NCI-H2107 (cell line): Measurements from ENCODE around the gene SLC35G2.
A peak's percentile ranks its signal among the peaks of the same experiment; 100 is the strongest.
"Not testable (repeated sequence)": the region's sequence is repeated elsewhere in the genome, so short reads cannot be mapped to it uniquely, and the experiment has no call there.

Experiments
- DNase-seq: peaks from one replicate; lab custom pipeline; 2025; lab: John Stamatoyannopoulos, UW

SLC35G2 gene

DNA sequence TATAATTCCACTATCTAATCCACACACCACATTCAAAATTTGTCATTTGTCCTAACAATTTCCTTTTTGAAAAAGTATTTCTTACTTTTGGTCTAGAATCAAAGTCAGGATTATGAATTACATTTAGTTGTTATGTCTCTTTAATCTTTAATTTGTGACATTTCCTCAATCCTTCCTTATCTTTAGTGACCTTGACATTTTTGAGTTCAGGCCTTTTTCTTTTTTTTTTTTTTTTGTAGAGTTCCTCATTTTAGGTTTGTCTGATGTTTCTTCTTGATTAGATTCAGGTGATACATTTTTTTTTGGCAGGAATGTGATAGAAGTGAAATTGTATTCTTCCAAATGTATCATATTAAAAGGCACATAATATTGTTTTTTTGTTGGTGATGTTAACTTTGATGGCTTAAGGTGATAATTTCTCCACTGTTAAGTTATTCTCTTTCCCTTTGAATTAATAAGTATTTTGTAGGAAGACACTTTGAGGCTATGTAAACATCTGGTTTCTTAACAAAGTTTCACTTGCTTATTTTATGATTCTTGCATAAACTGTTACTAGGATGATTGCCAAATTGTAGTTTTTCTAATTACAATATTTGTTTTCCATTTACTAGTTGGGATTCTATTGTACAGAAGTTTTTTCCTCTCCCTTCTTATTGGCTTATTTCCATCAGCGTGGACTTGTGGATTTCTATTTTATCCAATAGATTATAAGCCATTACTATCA, 16.3 kb downstream of the SLC35G2 start:
- no peak for DNase-seq

DNA sequence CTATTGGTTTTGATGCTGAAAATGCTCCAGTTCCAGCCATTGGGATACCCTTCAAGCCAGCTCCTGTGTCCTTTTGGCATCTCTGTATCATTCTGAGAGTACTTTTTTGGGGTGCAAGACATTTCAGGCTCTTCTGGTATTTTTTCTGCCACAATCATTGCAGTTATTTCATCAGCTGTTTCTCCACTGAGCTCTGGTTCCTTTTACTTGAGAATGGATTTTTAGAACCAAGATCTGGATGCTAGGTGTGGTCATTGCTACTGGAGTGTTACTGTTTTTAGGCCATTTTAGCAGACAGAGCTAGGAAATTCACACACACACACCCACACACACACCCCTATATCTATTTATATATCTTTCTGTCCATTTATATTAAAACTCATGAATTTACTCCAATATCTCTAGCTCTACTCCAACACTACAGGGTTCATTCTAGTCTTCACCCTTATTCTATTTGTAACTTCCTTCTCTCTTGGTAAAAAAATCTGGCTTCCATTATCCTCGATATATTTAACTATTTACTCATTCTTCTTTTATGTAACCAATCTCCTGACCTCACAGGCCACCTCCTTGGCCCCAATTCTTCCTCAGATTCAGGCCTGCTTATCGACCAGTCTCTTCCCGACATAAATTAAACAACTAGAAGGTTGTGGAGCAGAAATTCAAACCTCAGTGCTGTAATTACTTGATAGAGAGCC, 17.0 kb downstream of the SLC35G2 start:
- no peak for DNase-seq

DNA sequence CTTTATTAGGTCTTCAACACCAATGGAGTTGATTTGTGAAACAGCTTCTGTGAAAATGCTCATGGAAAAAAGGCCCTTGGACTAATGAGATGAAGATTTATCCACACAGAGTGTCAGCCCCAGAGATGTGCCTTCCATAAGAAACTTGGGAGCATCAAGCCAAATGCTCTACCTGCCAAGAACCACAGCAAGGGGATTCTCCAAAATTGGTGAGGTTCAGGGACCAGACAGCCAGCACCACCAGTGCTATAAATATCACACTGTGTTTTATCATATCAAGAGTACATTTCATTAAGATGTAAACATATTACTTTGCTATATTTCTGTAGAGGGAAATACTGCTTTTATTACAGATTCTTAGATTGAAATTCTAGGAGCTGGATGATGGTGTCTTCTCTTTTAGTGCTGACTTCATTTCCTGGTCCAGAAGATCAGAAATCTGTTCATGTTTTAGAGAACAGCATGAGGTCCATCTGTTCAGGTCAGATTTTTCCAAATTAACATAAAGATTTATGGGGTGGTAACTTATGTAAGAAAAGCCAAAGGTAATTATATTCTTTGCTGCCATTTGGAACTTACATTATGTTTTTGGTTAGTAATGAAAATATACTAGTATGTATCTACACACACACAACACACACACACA, 17.7 kb downstream of the SLC35G2 start:
- DNase-seq: no peak

DNA sequence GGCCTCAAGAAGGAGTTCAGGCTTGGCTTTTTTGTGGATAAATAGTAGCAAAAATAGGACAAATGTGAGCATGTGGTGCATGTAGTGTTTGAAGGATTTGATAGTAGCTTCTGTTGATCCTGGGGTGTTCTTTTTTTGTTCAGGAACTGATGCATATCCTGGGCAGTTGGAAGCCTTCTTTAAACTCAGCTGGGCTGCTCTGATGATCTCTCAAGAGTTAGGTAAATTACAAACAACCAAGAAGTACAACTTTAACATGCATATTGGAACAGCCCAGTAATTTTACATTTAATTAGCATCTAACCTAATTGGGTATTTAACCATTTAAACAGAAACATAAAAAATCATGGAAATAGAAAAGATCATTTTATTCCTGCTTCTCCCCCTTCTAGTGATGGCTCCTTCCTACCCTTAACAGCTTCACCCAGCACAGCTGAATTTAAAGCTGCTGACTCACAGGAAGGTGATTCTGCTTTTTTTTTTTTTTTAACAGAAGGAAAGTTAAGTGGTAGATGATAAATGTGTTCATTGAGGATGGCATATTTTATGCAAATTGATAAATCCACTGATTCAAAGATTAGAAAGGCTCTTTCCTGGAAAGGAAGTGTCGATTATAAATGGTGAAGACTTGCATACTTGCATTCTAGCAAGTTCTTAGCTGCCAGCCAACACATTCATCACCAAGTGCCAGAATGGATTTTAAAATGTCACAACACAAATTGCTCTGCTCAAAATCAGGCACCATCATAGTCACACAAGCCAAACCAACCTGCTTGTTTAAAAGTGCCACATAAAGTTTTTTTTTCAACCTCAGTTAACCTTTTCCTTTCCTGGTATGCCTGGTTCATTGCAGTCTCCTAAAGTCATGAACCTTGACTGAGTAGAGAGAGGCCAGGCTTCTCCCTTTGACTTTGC, 20.0 kb downstream of the SLC35G2 start:
- no peak for DNase-seq

DNA sequence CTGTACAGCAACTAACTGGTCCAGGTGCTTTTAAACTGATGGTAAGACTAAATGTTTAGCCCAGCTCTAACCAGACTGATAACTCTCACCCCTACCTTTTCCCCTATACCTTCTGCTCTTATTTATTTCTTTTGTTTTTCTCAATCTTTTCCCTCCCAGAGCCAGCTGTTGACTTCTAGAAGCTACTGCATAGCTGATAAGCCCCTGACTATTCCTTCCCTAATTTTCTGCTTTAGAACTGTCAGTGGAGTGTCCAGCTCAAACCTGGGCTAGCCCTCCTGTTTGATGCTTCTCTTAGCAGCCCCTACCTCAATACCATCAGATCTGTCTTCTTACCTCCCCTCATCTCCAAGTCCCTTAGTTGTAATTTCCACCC, 20.6 kb downstream of the SLC35G2 start:
- DNase-seq: no peak

DNA sequence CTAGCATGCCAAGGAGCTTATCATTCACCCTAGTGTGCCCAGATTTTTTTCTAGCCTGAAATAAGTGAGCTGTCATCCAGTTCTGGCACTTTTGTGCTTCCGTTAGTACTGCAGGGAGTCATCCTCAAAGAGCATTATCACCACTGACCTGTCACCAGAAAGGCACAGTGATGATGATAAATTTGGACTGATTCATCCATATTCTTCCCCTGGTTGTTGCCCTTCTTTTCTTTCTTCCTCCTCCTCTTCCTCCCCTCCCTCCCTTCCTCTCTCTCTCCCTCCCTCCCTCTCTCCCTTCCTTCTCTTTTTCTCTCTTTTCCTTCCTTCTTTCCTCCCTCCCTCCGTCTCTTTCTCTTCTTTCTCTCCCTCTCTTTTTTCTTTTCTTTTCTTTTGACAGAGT, 21.3 kb downstream of the SLC35G2 start:
- no peak for DNase-seq

DNA sequence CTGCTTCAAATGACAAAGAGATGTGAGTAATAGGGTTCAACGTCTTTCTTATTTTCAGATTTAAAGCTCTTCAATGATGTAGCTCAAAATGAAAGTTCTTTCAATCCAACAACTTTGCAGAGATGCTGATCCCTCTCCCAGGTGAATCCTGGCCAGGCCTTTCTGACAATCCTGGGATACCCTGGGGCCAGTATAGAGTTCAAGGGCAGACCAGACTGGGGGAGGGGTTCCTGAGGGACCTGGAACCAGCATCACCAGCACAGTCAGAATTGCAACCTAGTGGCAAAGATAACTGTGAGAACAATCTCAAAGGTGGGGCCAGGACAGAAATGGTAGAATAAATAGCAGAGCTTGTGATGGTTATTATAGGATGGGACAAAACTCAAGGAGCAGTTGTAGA, 23.4 kb downstream of the SLC35G2 start:
- no peak for DNase-seq

DNA sequence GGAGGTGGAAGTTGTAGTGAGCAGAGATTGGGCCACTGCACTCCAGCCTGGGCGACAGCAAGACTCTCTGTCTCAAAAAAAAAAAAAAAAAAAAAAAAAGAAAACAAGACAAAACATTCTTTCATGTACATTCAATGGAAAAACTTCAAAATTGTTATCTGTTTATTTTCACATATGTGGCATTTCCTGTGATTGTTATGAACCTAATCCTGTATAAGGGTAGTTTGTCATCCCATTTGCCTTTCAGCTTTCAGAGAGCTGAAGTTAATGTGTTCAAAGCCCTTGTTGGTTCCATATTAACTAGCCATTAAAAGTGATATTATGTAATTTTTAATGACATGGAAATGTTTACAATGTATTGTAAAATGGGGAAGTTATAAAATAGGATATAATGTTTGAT, 25.8 kb downstream of the SLC35G2 start:
- DNase-seq: no peak

DNA sequence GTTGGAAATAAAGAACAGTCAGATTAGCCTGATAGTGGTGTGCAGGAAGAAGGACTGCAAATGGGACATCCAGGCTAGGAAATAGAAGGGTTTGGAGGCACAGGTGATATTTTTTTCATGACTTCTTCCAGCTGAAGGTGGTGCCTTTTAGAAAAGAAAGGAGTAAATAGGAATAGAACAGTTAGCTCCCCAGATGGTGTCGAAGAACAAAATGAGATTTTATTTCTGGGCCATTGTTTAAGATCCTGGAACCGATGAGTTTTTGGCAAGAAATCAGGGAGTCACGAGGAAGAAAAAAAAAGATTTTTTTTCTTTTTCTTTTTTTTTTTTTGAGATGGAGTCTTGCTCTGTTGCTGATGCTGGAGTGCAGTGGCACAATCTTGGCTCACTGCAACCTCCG, 33.3 kb downstream of the SLC35G2 start:
- DNase-seq: no peak

DNA sequence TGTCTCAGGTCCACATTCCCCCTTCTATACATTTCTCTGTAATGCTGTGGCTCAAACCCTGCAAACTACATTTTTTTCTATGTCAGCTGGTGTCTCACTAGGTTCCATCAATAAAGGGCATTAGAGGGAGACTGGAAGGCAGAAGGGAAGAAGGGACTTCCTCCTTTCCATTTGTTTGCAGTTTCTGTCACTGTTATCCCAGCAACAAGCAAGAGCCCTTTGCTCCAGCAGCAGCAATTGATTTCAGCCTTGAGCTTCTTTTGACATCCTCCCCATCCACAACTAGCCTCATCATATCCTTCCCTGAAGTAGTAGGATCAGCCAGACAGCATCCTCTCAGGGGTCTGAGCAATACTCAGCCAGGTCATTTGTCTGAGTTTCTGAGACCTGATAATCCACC, 37.7 kb downstream of the SLC35G2 start:
- DNase-seq: no peak

DNA sequence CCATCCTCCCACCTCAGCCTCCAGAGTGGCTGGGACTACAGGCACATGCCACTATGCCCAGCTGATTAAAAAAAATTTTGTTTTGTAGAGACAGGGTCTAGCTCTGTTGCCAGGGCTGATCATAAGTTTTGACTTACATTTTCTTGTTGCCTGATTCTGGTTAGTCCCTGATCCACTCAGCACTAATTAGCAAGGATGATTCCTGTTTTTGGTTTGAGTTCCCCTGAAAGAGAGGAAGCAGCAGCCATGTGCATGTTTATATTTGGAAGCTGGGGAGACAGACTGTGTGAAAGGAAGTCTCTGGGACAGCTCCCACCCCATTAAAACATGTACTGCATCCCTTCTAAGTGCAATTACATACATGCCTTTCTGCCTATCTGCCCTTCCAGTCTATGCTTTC, 39.5 kb downstream of the SLC35G2 start:
- no peak for DNase-seq

DNA sequence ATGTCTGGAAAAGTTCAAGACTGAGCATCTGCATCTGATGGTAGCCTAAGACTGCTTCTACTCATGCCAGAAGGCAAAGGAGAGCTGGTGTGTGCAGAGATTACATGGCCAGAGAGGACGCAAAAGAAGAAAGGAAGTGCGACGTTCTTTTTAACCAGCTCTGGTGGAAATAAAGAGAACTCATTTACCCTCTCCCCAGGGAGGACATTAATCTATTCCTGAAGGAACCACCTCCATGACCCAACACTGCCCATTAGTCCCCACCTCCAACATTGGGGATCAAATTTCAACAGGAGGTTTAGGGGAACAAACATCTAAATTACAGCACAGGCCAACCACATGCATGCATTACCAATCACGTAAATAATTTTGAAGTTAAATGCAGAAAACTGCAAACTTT, 41.6 kb downstream of the SLC35G2 start:
- peak; percentile 26 for DNase-seq

DNA sequence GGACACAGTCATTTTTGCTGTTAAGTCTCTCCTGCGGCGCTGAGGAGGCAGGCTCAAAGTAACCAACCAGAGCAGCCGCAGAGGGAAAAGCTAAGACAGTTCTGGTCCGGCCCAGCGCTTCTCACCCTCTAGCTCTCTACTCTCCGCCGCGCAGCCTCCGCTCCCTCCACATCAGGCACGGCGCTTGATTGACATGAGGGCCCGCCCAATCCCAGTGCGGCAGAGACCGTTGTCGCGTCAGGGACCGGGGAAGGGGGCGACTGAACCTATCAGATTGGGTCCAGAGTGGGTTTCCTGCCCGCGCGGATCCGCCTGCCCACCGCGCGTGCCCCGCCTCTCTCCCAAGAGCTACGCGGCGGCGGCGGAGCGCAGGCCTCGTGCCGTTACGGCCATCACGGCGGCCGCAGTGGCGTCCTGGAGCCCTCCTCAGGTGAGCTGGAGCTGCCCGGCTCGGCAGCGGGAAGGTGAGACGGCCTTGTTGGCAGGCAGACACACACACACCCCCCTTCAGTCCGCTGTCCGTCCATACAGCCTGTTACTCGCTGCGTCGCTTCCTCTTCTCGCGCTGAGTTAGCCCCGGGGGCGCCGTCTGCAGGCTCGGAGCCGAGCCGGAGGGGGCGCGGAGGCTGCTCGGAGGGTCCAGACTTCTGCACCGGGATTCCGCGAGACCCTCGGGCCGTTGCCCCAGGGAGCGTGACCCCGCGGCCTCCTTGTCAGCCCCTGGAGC, 43.1 kb downstream of the SLC35G2 start, which contains the start of gene NCK1:
Gene NCK1 (plus strand): TSS at position 319 of the 727 bp plus-strand sequence. CDS start 65,794 bp downstream, outside the sequence.
- peak; percentile 98 for DNase-seq

DNA sequence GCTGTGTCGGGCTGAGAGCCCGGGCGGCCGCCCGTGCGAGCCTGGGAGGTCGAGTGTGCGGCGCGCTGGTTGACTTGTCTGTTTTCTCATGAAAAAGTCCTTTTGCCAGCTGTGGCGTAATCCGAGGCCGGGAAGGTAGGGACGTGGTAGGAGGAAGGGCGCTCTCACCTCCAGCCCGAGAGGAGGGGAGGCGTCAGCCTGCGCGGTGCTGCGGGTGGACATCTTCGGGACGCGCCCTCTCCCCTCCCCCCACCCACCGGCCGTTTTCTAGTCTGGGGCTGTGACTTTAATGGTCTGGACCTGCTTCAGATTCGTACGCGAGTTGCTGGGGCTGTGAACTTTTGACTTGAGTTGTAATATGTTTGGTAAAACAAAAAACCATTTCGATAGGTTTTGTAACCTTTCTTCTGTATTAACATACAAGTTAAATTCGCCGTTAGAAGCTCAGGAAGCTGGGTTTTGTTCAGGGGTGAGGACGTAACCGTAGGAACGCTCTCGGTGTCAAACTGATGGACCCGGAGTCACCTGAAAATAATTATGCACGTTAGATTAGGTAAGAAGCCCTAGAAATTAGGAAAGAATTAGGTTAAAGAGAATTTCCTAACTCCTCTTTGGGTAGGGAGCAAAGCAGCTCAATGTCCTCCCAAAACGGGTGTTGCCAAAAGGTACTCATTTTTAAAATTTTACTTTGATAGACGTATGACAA, 43.8 kb downstream of the SLC35G2 start:
- no peak for DNase-seq

DNA sequence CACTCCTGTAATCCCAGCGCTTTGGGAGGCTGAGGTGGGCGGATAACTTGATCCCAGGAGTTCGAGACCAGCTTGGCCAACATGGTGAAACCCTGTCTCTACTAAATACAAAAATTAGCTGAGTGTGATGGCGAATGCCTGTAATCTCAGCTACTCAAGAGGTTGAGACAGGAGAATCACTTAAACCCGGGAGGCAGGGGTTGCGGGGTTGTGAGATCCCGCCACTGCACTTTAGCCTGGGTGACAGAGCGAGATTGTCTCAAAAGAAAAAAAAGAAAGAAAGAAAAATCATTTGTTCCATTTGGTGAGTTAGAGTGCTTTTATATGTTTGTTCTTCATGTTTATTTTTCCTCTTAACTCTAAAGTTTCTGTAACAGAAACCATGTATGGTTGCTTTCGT, 50.4 kb downstream of the SLC35G2 start:
- DNase-seq: no peak

DNA sequence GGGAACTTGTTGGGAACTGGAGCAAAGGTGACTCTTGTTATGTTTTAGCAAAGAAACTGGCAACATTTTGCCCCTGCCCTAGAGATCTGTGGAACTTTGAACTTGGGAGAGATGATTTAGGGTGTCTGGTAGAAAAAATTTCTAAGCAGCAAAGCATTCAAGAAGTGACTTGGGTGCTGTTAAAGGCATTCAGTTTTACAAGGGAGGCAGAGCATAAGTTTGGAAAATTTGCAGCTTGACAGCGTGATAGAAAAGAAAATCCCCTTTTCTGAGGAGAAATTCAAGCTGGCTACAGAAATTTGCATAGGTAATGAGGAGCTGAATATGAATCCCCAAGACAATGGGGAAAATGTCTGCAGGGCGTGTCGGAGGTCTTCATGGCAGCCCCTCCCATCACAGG, 53.3 kb downstream of the SLC35G2 start:
- not testable (repeated sequence) for DNase-seq

DNA sequence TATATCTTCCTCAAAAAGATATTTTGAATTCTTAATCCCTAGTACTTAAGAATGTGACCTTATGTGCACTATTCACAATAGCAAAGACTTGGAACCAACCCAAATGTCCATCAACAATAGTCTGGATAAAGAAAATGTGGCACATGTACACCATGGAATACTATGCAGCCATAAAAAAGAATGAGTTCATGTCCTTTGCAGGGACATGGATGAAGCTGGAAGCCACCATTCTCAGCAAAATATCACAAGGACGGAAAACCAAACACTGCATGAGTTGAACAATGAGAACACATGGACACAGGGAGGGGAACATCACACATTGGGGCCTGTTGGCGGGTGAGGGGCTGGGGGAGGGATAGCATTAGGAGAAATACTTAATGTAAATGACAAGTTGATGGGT, 60.6 kb downstream of the SLC35G2 start:
- DNase-seq: not testable (repeated sequence)

DNA sequence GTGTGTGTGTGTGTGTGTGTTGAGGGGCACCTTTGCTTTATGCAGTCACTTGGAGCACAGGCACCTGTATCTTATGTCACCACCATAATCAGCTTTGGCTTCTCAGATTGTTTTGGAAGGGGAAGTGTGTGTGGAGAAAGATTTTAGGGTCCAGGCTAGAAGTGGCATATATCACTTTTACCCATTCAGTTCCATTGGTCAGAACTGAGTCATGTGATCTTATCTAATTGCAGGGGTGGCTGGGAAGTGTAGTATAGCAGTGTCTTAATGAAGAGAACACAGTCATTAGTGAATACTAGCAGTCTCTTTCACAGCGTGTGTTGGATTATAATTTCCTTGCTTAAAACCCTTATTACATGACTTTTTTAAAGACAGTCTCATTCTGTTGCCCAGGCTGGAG, 63.6 kb downstream of the SLC35G2 start:
- DNase-seq: no peak

DNA sequence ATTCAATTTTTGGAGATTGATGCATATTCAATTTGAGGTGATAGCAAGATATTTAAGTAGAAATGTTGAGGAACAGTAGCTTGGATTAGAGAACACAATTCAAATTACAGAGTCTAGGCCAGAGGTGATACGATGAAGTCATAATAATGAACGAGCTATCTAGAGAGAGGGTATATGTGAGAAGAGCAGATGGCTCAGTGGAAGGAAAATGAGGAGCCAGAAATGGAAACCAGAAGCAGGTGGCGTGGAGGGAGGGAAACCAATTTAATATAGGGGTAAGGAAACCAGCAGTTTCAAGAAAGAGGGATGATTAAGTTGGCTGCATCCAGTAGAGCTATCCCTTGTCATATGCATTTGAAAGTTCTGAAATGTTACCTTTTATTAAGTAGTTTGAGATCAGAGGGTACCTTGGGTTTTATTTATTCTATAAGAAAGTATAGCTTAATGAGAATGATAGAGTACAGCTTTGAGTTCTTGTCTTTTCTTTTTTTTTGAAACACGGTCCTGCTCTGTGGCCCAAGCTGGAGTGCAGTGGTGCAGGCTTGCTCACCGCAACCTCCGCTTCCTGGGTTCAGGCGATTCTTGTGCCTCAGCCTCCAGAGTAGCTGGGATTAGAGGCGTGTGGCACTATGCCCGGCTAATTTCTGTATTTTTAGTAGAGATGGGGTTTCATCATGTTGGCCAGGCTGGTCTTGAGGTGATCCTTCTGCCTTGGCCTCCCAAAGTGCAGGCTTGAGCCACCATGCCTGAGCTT, 65.2 kb downstream of the SLC35G2 start:
- DNase-seq: no peak
